Stimulated activated CD4-positive, alpha-beta T cell treated with anti-CD3 and anti-CD28 coated beads, TNF-alpha, amount 100 ng/mL, for 48 hours (primary cell): ENCODE measurements around the gene CPNE4.
"Not testable (repeated sequence)": the region's sequence is repeated elsewhere in the genome, so short reads cannot be mapped to it uniquely, and the experiment has no call there.

Experiments used
- DNase-seq, 3 donors: peaks; one replicate each; pipeline ENCODE4 v3.0.0-alpha.2; 2020; ENCODE audit warnings: low read depth in 3 of 3

CPNE4 gene

GRCh38 chr3:131960324-131960723 is 74.5 kb downstream of the CPNE4 start:
- DNase-seq, result no peak

DNA sequence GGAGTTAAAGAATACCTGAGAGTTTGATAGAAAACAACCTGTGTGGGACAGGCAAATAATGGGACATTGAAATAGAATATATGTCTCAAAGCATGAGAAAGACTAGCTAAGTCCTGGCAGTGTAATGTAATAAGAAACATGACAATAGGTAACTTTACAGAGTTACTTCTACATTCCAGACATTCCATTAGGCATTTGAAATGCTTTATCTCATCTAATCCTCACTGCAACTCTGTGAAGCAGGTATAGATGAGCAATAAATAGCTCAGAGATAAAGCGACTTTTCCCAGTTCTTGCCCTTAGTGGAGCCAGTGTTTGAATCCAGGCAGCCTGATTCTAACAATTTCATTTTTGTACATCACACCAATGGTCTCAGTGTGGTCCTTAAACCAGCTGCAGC is 76.8 kb downstream of the CPNE4 start:
- DNase-seq, result no peak

DNA sequence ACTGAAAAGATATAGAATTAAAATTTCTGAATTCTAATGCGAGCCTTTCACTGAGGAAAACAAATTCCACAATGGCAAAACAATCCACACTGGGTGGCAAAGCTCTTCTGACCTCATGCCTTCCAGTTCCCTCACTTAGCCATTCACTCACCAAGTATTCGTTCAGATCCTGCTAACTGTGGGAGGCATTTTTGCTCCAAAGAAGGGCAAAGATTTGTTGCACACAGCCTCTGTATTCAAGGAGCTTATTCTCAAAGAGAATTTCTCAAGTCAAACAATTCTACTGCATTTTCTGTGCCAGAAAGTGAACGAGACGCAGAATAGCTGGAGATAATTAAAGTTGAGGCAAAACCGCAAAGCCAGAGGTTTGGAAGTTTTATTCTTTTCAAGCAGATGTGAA is 77.3 kb downstream of the CPNE4 start:
- no peak for DNase-seq

- DNase-seq, result no peak
Measured at GRCh38 chr3:131948806-131949205, 86.0 kb downstream of the CPNE4 start.

DNA sequence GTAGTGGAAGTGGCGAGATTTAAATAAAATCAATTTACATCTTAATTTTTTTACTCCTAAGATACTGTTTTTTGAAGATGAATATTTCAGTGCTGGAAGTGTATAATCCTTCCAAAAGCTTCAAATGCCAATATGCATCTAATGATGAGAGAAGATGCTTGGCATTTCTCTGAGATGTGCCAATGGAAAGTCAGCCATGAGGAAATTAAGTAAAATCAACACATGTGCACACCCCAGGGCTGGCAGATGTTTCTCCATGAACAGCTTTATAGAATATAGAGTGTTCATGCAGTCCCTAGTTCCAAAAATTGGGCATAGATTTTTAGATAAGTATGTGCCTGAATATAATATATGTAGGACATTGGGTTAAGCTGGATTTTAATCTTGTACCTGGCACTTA is 90.1 kb downstream of the CPNE4 start:
- DNase-seq, result no peak

DNA sequence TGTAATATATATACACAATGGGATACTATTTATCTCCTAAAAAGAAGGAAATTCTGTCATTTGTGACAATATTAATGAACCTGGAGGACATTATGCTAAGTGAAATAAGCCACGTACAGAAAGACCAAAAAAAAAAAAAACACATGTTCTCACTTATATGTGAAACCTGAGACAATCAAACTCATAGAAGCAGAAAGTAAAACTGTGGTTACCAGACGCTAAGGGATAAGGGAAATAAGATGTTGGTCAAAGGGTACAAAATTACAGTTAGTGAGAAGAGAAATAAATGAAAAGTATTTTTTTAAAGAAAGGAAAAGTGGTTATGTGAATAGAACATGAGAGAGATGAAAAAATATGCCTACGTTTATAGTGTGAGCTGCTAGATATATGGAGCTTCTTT is 101.1 kb downstream of the CPNE4 start:
- DNase-seq, result no peak

DNA sequence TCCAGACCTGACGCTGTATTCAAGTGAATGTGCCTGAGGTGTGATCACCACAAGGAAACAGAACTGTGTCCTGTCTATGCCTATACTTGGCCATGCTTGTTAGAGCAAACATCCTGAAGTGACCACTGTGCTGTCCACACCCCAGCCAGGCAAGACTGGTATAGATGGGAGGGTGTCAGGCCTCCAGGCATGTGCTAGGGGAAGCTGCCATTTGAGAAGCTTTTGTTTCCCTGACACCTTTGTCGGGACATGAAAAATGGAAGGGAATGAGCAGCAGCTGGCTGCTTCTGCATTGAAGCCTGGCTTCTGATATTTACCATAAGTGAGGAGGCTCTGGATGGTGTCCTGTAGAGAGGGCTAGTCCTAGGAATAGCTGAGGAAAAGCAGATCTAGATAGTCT is 106.2 kb downstream of the CPNE4 start:
- no peak for DNase-seq

- DNase-seq, result no peak
Measured at GRCh38 chr3:131925571-131925970, 109.2 kb downstream of the CPNE4 start.

GRCh38 chr3:131922356-131922755 is 112.5 kb downstream of the CPNE4 start:
- no peak for DNase-seq

- no peak for DNase-seq
Measured at GRCh38 chr3:131917006-131917405, 117.8 kb downstream of the CPNE4 start.

- no peak for DNase-seq
Measured at GRCh38 chr3:131914090-131914691, 120.6 kb downstream of the CPNE4 start.

- no peak for DNase-seq
Measured at GRCh38 chr3:131912255-131912654, 122.6 kb downstream of the CPNE4 start.

- no peak for DNase-seq
Measured at GRCh38 chr3:131907796-131908195, 127.0 kb downstream of the CPNE4 start.

GRCh38 chr3:131903988-131904415 is 130.8 kb downstream of the CPNE4 start:
- no peak for DNase-seq

DNA sequence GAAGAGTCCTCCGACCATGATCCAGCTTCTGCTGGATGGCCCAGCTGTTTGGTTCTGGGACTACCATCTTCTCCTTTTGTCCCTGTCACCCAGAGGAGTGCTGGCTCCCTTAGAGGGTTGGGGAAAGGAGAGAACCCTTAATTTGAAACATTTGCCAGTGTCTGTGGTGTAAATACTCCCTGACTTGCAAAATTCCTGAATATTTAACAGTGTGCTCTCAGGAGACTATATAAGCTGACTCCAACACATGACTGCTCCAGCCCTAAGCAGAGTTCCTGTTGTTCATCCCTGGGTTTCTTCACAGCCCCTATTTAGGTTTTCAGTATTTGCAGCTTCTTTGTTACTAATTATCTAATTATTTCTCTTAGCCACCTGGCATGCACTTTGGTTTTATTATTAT is 133.1 kb downstream of the CPNE4 start:
- DNase-seq, result no peak

- no peak for DNase-seq
Measured at GRCh38 chr3:131900891-131901290, 133.9 kb downstream of the CPNE4 start.

DNA sequence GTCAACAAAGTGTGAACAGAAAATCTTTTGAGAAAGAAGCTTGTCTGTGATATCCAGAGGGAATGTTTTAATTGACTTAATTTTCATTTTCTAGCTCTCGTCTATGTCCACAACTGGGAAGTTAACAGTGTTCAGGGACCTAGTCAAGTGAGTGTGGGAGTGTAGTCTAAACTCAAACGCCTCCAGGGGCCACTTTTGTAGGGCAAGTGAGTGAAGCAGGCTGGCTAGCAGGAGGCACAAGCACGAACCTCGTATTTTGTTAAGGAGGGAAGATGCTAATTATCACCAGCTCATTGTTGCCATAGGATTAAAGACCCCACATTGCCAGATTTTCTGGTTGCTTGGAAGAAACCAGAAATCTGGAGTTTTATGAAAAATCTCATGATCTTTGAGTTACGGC is 135.8 kb downstream of the CPNE4 start:
- no peak for DNase-seq

DNA sequence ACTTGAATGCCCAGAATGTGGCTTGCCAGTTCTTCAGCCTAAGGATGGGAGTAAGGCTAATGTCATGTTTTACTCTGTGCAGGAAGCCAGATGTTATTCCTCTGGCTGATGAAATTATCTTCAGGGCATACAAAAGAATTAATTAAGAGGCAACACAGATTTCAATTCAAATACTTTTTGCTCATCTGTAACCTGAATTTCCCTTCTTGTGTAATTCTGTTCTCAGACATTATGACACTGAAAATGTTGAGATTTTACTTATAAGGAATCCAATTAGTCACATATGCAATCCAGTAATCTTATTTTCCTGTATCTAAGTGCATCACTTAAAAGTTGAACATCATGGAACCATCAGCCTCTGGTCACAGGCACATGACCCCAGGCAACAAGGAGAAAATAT is 136.5 kb downstream of the CPNE4 start:
- no peak for DNase-seq

DNA sequence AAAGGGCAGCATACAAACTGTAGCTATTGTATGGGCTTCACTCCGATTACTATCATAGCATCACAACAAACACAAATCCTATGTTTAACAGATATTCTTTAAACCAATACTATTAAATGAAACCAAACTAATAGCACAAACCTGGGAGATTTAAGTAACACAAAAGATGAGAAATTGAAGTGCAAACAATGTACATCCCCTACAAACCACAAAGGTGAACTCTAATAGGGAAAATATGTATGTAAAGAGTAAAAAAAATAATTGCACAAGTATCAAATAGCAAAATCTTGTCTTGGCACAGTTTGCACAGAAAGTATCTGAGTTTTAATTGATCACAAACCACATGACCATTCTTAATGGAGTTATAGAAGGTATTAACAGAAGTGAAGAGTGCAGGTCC is 138.5 kb downstream of the CPNE4 start:
- no peak for DNase-seq

- no peak for DNase-seq
Measured at GRCh38 chr3:131895766-131896165, 139.0 kb downstream of the CPNE4 start.

- no peak for DNase-seq
Measured at GRCh38 chr3:131892331-131892730, 142.5 kb downstream of the CPNE4 start.

DNA sequence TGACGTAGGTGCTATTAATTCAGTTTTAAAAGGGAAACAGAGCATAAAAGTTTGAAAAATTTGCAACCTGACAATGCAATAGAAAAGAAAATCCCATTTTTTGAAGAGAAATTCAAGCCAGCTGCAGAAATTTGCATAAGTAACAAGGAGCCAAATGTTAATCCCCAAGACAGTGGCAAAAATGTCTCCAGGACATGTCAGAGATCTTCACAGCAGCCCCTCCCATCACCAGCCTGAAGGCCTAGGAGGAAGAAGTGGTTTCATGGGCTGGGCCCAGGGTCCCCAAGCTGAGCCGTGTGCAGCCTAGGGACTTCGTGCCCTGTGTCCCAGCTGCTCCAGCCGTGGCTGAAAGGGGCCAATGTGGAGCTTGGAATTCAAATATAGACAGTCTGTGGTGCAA is 148.9 kb downstream of the CPNE4 start:
- DNase-seq, result not testable (repeated sequence)

DNA sequence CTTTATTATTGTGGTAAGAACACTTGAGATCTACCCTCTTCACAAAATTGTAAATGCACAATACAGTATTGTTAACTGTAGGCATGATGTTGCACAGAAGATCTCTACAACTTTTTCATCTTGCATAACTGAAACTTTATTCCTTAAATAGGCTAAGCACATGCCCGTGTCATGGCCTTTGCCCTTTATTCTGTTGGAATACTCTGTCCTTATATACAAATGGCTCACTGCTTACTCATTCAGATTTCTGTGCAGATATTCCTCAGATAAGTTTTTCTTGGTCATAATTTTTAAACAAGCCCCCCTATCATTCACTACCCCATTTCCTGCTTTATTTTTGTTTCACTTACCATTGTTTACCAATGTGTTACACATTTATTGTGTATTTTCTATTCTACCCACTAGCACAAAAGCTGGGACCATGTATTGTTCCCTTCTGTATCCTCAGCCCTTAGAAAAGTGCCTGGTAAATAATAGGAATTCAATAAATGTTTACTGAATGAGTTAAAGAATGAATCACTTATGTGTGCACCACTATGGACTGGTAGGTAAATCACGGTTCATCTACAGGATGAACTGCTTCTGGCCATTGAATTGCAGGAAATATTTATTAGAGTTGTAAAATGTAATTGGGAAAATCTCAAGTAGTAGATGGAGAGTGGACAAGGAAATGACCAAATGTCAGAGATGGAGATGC is 151.0 kb downstream of the CPNE4 start:
- no peak for DNase-seq

- no peak for DNase-seq
Measured at GRCh38 chr3:131883086-131883485, 151.7 kb downstream of the CPNE4 start.
